LNCAP (cell line): ENCODE data around the gene C3orf70.

Source experiments
- TF ChIP-seq, protein P1 (sequence below): fragments of 450-650 bp; IDR thresholded peaks from 2 replicates; pipeline ENCODE4 v1.5.1; 2017; ENCODE audit warnings: mild to moderate bottlenecking

Gene C3orf70

DNA sequence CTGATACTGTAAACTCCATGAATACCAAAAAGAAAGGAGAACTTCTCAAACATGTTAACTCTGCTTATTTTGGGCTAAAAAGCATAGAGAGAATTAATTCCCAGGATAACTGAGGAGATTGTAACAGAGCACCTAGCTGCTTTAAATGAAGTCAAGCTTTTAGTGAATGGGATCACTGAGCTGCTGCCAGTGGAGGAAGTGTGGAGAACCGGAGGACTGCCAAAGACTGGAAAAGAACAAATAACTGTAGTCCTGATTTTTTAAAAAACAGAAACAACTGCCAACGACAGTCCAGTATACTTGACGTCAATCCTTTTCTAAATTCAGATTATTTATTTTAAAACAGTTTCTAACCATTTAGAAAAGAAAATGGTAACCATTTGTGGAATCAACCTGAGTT is 3.3 kb downstream of the C3orf70 start:
- TF ChIP-seq, protein P1, sequence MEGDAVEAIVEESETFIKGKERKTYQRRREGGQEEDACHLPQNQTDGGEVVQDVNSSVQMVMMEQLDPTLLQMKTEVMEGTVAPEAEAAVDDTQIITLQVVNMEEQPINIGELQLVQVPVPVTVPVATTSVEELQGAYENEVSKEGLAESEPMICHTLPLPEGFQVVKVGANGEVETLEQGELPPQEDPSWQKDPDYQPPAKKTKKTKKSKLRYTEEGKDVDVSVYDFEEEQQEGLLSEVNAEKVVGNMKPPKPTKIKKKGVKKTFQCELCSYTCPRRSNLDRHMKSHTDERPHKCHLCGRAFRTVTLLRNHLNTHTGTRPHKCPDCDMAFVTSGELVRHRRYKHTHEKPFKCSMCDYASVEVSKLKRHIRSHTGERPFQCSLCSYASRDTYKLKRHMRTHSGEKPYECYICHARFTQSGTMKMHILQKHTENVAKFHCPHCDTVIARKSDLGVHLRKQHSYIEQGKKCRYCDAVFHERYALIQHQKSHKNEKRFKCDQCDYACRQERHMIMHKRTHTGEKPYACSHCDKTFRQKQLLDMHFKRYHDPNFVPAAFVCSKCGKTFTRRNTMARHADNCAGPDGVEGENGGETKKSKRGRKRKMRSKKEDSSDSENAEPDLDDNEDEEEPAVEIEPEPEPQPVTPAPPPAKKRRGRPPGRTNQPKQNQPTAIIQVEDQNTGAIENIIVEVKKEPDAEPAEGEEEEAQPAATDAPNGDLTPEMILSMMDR: no peak

DNA sequence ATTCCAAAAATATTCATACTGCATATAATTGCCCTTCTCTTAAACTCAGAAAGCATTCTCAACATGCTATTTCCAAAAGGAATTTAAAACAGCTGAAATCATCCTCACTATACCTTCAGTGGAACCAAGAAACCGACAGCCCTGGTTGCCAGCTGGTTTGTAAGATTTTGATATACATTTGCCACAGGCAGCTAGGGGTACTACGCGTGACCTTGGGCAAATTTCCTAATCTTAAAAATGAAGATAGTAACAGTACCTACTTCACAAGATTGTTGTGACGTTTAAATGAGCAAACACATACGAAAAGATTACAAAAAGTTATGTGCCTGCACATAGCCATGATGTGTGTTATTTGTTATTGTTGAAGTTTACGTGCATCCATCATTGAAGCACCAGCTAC is 7.3 kb downstream of the C3orf70 start:
- TF ChIP-seq, protein P1: no peak

DNA sequence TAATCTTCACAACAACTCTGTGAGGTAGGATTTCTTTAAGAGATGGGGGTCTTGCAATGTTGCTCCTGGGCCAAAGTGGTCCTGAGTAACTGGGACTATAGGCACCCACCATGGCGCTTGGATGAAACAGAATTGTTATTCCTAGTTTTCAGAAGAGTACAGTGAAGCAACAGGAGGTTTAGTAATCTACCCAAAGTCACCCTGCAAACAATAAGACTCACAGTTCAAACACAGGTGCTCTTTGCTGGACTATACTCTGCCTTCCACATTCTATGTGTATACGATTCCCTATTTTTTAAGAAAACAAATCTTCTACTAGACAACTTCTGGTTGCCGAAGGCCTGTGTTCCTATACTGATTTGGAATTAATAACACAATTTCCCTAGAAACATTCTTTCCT is 8.1 kb downstream of the C3orf70 start:
- TF ChIP-seq, protein P1: no peak

DNA sequence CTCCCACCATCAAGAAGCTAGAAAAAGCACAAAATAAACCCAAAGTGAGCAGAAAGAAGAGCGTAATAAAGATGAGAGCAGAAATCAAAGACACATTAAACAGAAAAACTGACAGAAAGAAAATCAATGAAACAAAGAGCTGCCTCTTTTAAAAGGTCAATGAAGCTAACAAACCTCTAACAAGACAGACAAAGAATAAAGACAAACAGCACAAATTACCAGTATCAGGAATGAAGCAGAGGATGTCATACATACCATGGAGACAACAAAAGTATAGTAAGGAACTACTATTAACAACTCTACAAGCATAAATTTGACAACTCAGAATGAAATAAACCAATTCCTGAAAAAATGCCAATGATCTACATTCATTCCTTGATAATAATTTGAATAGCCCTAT is 15.0 kb downstream of the C3orf70 start:
- TF ChIP-seq, protein P1: no peak

DNA sequence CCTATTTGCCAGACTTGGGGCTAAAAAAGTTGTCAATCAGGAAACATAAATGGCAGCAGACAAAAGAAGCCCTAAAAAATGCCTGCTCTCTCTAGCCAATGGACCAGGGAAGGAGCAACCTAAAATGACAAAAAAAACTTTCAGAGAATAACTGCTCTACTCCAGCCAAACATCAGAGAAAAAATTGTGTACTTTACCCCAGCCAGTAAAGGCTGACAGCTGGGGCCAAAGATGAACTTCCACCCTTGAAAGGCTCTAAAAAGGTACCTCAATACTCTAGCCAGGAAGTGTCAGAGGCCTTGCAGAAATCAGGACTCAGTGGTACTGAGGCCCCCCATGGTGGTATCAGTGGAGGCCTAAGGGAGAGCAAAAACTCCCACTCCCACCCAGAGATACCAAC is 18.4 kb downstream of the C3orf70 start:
- TF ChIP-seq, protein P1: no peak

DNA sequence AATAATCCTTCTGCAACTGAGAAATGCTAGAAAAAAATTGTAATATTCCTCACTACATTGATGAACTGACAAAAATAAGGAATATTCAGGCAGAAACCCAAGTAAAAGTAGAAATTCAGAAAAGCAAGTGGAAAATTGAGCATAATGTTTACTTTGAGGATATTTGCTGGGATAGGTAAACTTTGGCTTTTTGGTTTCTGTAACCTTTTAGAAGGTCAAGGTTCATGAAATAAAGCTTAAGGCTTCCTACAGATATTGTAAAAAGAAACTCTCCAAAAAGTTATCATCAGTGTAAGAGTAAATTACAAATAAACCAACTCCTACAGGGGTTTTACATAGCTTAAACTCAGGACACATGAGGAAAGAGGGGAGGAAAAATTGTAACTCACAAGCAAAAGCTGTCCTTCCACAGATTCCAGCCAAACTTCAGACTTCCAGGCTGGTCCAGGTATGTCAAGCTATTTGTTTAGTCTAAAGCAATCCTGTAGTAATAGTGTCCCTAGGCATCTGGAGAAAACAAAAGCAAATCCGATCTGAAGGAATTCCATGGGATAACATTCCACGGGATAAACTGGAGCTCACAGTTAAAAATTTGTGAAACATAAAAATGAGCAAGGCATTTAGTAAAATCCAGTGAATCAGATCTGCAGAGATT is 21.1 kb downstream of the C3orf70 start:
- TF ChIP-seq, protein P1: no peak

DNA sequence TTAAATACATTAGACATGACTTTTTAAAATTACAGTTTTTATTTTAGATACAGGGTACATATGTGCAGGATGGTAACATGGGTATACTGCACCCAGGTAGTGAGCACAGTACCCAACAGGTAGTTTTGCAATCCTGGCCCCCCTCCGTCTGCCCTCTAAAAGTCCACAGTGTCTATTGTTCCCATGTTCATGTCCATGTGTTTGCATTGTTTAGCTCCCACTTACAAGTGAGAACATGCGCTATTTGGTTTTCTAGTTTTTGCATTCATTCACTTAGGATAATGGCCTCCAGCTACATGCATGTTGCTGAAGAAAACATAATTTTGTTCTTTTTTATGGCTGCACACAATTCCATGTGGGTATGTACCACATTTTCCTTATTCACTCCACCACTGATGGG is 23.8 kb downstream of the C3orf70 start:
- TF ChIP-seq, protein P1: no peak

DNA sequence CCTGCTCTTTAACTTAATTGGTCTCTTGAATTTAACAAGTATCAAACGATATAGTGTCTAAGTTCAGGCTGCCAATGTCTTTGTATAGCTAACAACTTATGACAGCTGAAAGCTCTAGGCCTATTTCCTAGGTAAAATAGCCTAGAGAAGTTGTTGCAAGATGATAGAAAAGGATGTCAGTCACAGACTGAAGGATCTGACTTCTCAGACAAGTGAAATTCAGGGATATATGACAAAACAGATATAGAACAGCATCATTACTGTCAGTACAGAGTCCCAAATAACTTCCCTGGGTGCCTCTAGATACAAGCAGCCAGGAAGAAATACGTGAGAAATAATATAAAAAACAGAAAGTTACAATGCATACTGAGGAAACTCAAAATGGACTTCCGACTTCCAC is 26.7 kb downstream of the C3orf70 start:
- TF ChIP-seq, protein P1: no peak
